ENCODE results near the gene MAP2K3.
"Not testable (repeated sequence)": the region's sequence is repeated elsewhere in the genome, so short reads cannot be mapped to it uniquely, and the experiment has no call there.

DNA sequence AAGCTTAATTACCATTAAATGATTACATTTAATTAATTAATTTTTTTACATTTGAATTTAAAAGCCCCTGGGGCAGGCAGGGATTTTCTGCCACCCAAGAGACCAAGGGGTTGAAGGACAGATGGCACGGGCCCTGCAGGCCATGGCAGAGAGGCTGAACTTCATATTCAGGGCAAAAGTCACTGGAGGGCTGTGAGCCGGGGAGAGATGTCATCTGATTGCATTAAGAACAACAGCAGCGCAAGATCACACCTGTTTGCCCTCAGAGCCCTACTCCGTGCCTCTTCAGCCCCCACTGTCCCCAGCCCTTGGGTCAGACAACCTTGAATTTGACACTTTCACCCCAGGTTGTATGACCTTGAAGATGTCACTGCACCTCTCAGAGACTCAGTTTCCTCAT is 35.9 kb downstream of the MAP2K3 start:
- TF ChIP-seq, protein P1, sequence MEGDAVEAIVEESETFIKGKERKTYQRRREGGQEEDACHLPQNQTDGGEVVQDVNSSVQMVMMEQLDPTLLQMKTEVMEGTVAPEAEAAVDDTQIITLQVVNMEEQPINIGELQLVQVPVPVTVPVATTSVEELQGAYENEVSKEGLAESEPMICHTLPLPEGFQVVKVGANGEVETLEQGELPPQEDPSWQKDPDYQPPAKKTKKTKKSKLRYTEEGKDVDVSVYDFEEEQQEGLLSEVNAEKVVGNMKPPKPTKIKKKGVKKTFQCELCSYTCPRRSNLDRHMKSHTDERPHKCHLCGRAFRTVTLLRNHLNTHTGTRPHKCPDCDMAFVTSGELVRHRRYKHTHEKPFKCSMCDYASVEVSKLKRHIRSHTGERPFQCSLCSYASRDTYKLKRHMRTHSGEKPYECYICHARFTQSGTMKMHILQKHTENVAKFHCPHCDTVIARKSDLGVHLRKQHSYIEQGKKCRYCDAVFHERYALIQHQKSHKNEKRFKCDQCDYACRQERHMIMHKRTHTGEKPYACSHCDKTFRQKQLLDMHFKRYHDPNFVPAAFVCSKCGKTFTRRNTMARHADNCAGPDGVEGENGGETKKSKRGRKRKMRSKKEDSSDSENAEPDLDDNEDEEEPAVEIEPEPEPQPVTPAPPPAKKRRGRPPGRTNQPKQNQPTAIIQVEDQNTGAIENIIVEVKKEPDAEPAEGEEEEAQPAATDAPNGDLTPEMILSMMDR (IDR thresholded peaks at IDR 0.05), result not testable (repeated sequence)
- TF ChIP-seq POLR2A (IDR thresholded peaks at IDR 0.05), result not testable (repeated sequence)
